Upper lobe of right lung (tissue), 1 donor: Measurements from ENCODE around the gene SFMBT2. TPM values are rescaled to one million over a fixed set of nuclear protein-coding genes. Genes with fewer than 3 reads are reported as not detected.

Experiments
- ATAC-seq: fragments of 200-7000 bp; cut with Tn5 transposase; one replicate; pipeline ENCODE4 v1.9.1; 2020; ENCODE audit warnings: mild to moderate bottlenecking, moderate library complexity
- DNase-seq: peaks from one replicate; pipeline ENCODE4 v3.0.0-alpha.2; 2020
- H3K27ac ChIP-seq: fragments of 200-600 bp; one replicate; pipeline ENCODE4 v1.8.0; 2022
- H3K27me3 ChIP-seq: fragments of 200-600 bp; one replicate; pipeline ENCODE4 v1.8.0; 2022; ENCODE audit warnings: mild to moderate bottlenecking
- H3K36me3 ChIP-seq: fragments of 200-600 bp; one replicate; pipeline ENCODE4 v1.8.0; 2022
- H3K4me1 ChIP-seq: fragments of 200-600 bp; one replicate; pipeline ENCODE4 v1.8.0; 2022
- H3K4me3 ChIP-seq: fragments of 200-600 bp; one replicate; pipeline ENCODE4 v1.8.0; 2022; ENCODE audit warnings: mild to moderate bottlenecking
- H3K9me3 ChIP-seq: fragments of 200-600 bp; one replicate; pipeline ENCODE4 v1.8.0; 2022
- CTCF ChIP-seq: fragments of 200-600 bp; IDR thresholded peaks from one replicate; pipeline ENCODE4 v1.8.0; 2022; ENCODE audit warnings: antibody characterized with exemption
- intact Hi-C: fragments of 100-400 bp; cut with DNase I; formaldehyde crosslinking; loops from one replicate; pipeline ENCODE4 v1.11.0; 2022
- total RNA-seq: library from RNA; stranded (reverse); fragmentation: NEBNext Ultra II Directional; extraction: Animal tissue kit (Norgen Biotek cat#: 25700); gene quantifications from one replicate; pipeline ENCODE4 v1.2.1, GENCODE V29; 2021
- donor health status: DM: no; HTN: yes; CAD: no; lungs with severe emphysema.

The SFMBT2 gene
- total RNA-seq, 1 donor from 2014 or later, result 16.1 TPM

DNA sequence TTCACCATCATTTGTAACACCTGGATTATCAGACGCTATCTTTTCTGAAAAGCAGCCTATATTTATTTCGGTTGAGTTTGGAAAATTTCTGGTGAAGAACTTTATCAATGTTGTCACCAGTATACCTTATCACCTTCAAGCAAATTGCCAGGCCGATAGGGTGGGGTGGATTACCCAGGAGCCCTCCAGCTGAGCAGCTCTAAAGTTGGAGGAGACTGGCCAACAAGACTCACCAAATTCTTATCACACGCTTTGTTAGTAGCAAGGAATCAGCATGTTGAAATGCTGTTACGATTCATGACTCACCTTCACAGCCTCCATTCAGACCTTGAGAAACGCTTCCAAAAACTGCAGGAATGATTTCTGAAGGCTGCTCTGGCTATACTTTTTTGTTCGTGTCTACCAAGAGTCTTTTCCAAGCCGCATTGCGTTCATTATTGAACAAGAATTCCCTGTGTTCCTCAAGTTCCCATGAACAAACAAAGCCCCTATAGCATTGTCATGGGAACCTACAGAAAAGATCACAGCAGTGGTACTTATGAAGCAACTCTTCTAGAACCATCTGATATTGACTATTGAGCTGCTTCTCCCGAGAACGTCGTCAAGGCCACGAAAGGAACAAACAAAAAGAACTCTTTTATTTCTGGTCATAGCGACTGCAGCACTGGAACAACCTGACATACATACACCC is 291.4 kb downstream of the SFMBT2 start:
- Histone ChIP-seq H3K27me3 (no peaks in the 10 kb centered on the region), H3K36me3 (no peaks in the 10 kb centered on the region), H3K9me3 (no peaks in the 10 kb centered on the region), H3K27ac (no peak overlapping the region), H3K4me1 (no peaks in the 10 kb centered on the region), H3K4me3 (no peak overlapping the region)
- ATAC-seq, result no peak
- no peak for DNase-seq
- TF ChIP-seq CTCF, result no peak
- intact Hi-C loops, result no loop called here

GRCh38 chr10:7117806-7118674 is 292.8 kb downstream of the SFMBT2 start:
- DNase-seq (no peak), ATAC-seq (no peak)

DNA sequence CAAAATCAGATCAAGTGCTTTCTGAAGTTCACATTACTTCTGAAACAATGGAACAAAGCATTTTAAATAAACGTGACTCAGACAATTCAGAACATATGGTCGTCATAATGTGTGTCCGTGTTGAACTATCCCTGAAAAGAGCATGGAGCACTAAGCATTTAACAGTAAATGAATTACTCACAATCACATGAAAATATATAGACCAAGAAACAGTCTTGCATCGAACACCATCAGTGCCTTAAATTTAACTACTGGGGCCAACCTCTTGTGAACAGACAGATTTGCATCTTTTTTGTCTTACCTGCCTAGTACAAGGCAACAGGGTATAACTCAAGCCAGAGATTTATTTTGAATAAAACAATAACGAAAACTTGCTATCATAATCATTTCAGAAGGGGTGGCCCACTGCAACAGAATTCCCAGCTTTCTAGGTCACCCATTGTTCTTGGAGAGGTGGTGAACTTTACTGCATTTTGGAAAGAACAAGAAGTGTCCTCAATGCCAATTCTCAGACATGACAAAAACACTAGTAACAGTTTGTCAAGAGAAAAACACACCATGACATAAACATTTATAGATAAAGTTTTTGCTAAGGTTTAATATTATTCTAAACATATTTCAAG is 293.5 kb downstream of the SFMBT2 start:
- Histone ChIP-seq H3K4me3 (no peak overlapping the region), H3K4me1 (no peaks in the 10 kb centered on the region), H3K27ac (no peak overlapping the region), H3K9me3 (no peaks in the 10 kb centered on the region), H3K36me3 (no peaks in the 10 kb centered on the region), H3K27me3 (no peaks in the 10 kb centered on the region)
- DNase-seq (no peak), ATAC-seq (no peak)
- intact Hi-C loops, result no loop called here
- TF ChIP-seq CTCF, result no peak

More at GRCh38 chr10:7117806-7118674, 292.8 kb downstream of the SFMBT2 start:
- H3K4me1 ChIP-seq, result no peaks in the 10 kb centered on the region
- no peak overlapping the region for H3K27ac ChIP-seq
- intact Hi-C loops, result no loop called here
- H3K9me3 ChIP-seq, result no peaks in the 10 kb centered on the region
- no peaks in the 10 kb centered on the region for H3K36me3 ChIP-seq
- H3K27me3 ChIP-seq, result no peaks in the 10 kb centered on the region
- H3K4me3 ChIP-seq, result no peak overlapping the region
- no peak for TF ChIP-seq CTCF

- no peak overlapping the region for H3K27ac ChIP-seq
- ATAC-seq, result no peak
- no peaks in the 10 kb centered on the region for H3K4me1 ChIP-seq
- H3K36me3 ChIP-seq, result no peaks in the 10 kb centered on the region
- TF ChIP-seq CTCF, result no peak
- H3K27me3 ChIP-seq, result no peaks in the 10 kb centered on the region
- intact Hi-C loops, result no loop called here
- no peak for DNase-seq
- H3K9me3 ChIP-seq, result no peaks in the 10 kb centered on the region
- H3K4me3 ChIP-seq, result no peak overlapping the region
Observed at GRCh38 chr10:7111561-7111960, 299.3 kb downstream of the SFMBT2 start.

GRCh38 chr10:7111089-7111488 is 299.7 kb downstream of the SFMBT2 start:
- no peak for TF ChIP-seq CTCF
- Histone ChIP-seq H3K36me3 (no peaks in the 10 kb centered on the region), H3K9me3 (no peaks in the 10 kb centered on the region), H3K4me3 (no peak overlapping the region), H3K4me1 (no peaks in the 10 kb centered on the region), H3K27me3 (no peaks in the 10 kb centered on the region), H3K27ac (no peak overlapping the region)
- DNase-seq (no peak), ATAC-seq (no peak)
- intact Hi-C loops, result no loop called here
